Raji (cell line): ENCODE results near the gene OR51F2.

Experiments used
- POLR2A ChIP-seq: IDR thresholded peaks from 2 replicates; pipeline ENCODE4 v1.6.1; 2011; ENCODE audit warnings: low read depth, low read length, control low read depth; ENCODE audit not compliant: insufficient read depth

OR51F2 gene

GRCh38 chr11:4821021-4821420 is at the start of gene OR51F2:
Gene OR51F2 (plus strand): TSS chr11:4821321. CDS start chr11:4821422, 101 bp downstream.
- TF ChIP-seq POLR2A: no peak

- no peak for TF ChIP-seq POLR2A
Observed at GRCh38 chr11:4782454-4782853, 38.7 kb upstream of the OR51F2 start.

GRCh38 chr11:4797206-4797605 is 23.9 kb upstream of the OR51F2 start:
- TF ChIP-seq POLR2A: no peak

GRCh38 chr11:4798427-4799183 is 22.5 kb upstream of the OR51F2 start:
- TF ChIP-seq POLR2A: no peak

- TF ChIP-seq POLR2A: no peak
Observed at GRCh38 chr11:4804280-4804679, 16.8 kb upstream of the OR51F2 start, which contains the start of gene OR52R1. Gene OR52R1 (minus strand): TSS chr11:4804380. CDS start chr11:4804380, 0 bp downstream.

GRCh38 chr11:4808476-4808875 is 12.6 kb upstream of the OR51F2 start:
- TF ChIP-seq POLR2A: no peak

- no peak for TF ChIP-seq POLR2A
Observed at GRCh38 chr11:4809246-4809645, 11.9 kb upstream of the OR51F2 start.

GRCh38 chr11:4825132-4825531 is 4.0 kb downstream of the OR51F2 start:
- TF ChIP-seq POLR2A: no peak

GRCh38 chr11:4826425-4826824 is 5.3 kb downstream of the OR51F2 start:
- TF ChIP-seq POLR2A: no peak

GRCh38 chr11:4830346-4830745 is 9.2 kb downstream of the OR51F2 start:
- TF ChIP-seq POLR2A: no peak

GRCh38 chr11:4830909-4831308 is 9.8 kb downstream of the OR51F2 start:
- TF ChIP-seq POLR2A: no peak

GRCh38 chr11:4839851-4840549 is 18.9 kb downstream of the OR51F2 start:
- TF ChIP-seq POLR2A: no peak

GRCh38 chr11:4848908-4849532 is 27.9 kb downstream of the OR51F2 start, which contains the start of gene OR51S1:
Gene OR51S1 (minus strand): TSS chr11:4849208. CDS start chr11:4849208, 0 bp downstream.
- no peak for TF ChIP-seq POLR2A

- TF ChIP-seq POLR2A: no peak
Observed at GRCh38 chr11:4851033-4851432, 29.9 kb downstream of the OR51F2 start.

GRCh38 chr11:4862447-4863236 is 41.5 kb downstream of the OR51F2 start:
- TF ChIP-seq POLR2A: no peak
